SK-N-SH (cell line): Measurements from ENCODE around the gene RYR3. TPM values are rescaled to one million over a fixed set of nuclear protein-coding genes. Genes with fewer than 3 reads are reported as not detected.

Experiments
- CTCF ChIA-PET: fragments of 300-600, 350-600 bp; formaldehyde crosslinking; extraction: SDS; loops from one replicate; lab custom pipeline; 2021; lab: Yijun Ruan, JAX
- POLR2A ChIA-PET: fragments of 350-600 bp; sonication (Branson Sonifier 250); formaldehyde crosslinking; extraction: SDS; loops from one replicate; lab custom pipeline; 2020; ENCODE audit warnings: antibody characterized with exemption, inconsistent platforms; lab: Yijun Ruan, JAX
- DNase-seq: peaks from one replicate; pipeline ENCODE4 v3.0.0; 2012
- H2AFZ ChIP-seq: fragments of 200-600 bp; sonication (generic); 2 replicates; pipeline ENCODE4 v1.8.1; 2016; ENCODE audit warnings: antibody characterized with exemption, mild to moderate bottlenecking, low read depth
- H3F3A ChIP-seq: fragments of 200-600 bp; sonication (generic); replicated peaks from 2 replicates; pipeline ENCODE3; 2016; ENCODE audit warnings: antibody characterized with exemption, mild to moderate bottlenecking; ENCODE audit not compliant: insufficient read depth
- H3K27ac ChIP-seq, 2 experiments: fragments of 200-500 bp in 1 of 2; fragments of 200-600 bp in 1 of 2; sonication (Bioruptor generic) in 1 of 2; sonication (generic), shearing (Covaris generic) in 1 of 2; 2 replicates each; pipeline versions ENCODE4 v1.5.1 to v1.6.1; 2014 to 2016; ENCODE audit warnings: low read depth in 2 of 2, inconsistent platforms in 1 of 2, low read length in 1 of 2, mild to moderate bottlenecking in 1 of 2, mixed read lengths in 1 of 2
- H3K27me3 ChIP-seq: fragments of 200-600 bp; sonication (generic), shearing (Covaris generic); 2 replicates; pipeline ENCODE4 v1.6.1; 2016; ENCODE audit warnings: mixed run types; ENCODE audit not compliant: insufficient read depth
- H3K36me3 ChIP-seq, 2 experiments: fragments of 200-500 bp in 1 of 2; fragments of 200-600 bp in 1 of 2; sonication (Bioruptor generic) in 1 of 2; sonication (generic) in 1 of 2; replicated peaks in 1 of 2; 2 replicates each; pipeline versions ENCODE3 to v1.5.1; 2014 to 2016; ENCODE audit warnings: low read length in 1 of 2, mild to moderate bottlenecking in 1 of 2; ENCODE audit not compliant: insufficient read depth in 2 of 2, control insufficient read depth in 1 of 2
- H3K4me1 ChIP-seq, 2 experiments: fragments of 200-500 bp in 1 of 2; fragments of 200-600 bp in 1 of 2; sonication (Bioruptor generic) in 1 of 2; sonication (generic), shearing (Covaris generic) in 1 of 2; 2 replicates each; pipeline versions ENCODE4 v1.5.1 to v1.6.1; 2014 to 2016; ENCODE audit warnings: low read depth in 1 of 2, low read length in 1 of 2, mixed run types in 1 of 2; ENCODE audit not compliant: insufficient read depth in 2 of 2, control insufficient read depth in 1 of 2
- H3K4me2 ChIP-seq: fragments of 200-600 bp; sonication (generic), shearing (Covaris generic); 2 replicates; pipeline ENCODE4 v1.6.1; 2017; ENCODE audit warnings: mixed run types
- H3K4me3 ChIP-seq, 2 experiments: fragments of 200-500 bp in 1 of 2; fragments of 200-600 bp in 1 of 2; sonication (Bioruptor generic) in 1 of 2; sonication (generic), shearing (Covaris generic) in 1 of 2; 2 replicates each; pipeline versions ENCODE4 v1.5.1 to v1.8.1; 2014 to 2016; ENCODE audit warnings: low read depth in 2 of 2, inconsistent platforms in 1 of 2, low read length in 1 of 2, mild to moderate bottlenecking in 1 of 2, mixed read lengths in 1 of 2, moderate library complexity in 1 of 2
- H3K79me2 ChIP-seq: fragments of 200-600 bp; sonication (generic); 2 replicates; pipeline ENCODE4 v1.8.1; 2017; ENCODE audit warnings: mild to moderate bottlenecking; ENCODE audit not compliant: insufficient read depth
- H3K9ac ChIP-seq: fragments of 200-600 bp; sonication (generic); 2 replicates; pipeline ENCODE4 v1.6.1; 2017; ENCODE audit warnings: mixed run types
- H3K9me2 ChIP-seq: fragments of 200-600 bp; sonication (generic); 2 replicates; pipeline ENCODE4 v1.6.1; 2017; ENCODE audit warnings: mixed run types
- H3K9me3 ChIP-seq: fragments of 200-600 bp; sonication (generic); 2 replicates; pipeline ENCODE4 v1.6.1; 2017; ENCODE audit warnings: mixed run types, mild to moderate bottlenecking, moderate library complexity
- H4K20me1 ChIP-seq: fragments of 200-600 bp; sonication (generic); 2 replicates; pipeline ENCODE4 v1.6.1; 2017; ENCODE audit warnings: mild to moderate bottlenecking, mixed run types; ENCODE audit not compliant: insufficient read depth
- CHD2 ChIP-seq: fragments of 150-350 bp; IDR thresholded peaks from 2 replicates; pipeline ENCODE4 v1.6.1; 2018; ENCODE audit warnings: low read length; ENCODE audit not compliant: partially characterized antibody
- CTCF ChIP-seq: fragments of 200-600 bp; sonication (generic); IDR thresholded peaks from 2 replicates; pipeline ENCODE4 v1.6.1; 2017; ENCODE audit warnings: antibody characterized with exemption, mild to moderate bottlenecking, moderate library complexity
- ELF1 ChIP-seq: IDR thresholded peaks from 2 replicates; pipeline ENCODE4 v1.4.0; 2012
- EP300 ChIP-seq, 2 experiments: IDR thresholded peaks; 2 replicates each; pipeline versions ENCODE4 v1.4.0 to v1.6.1; 2012; ENCODE audit warnings: borderline replicate concordance in 1 of 2, low read depth in 1 of 2, low read length in 1 of 2
- FOXJ3 ChIP-seq: sonication (generic); formaldehyde crosslinking; IDR thresholded peaks from 2 replicates; pipeline ENCODE4 v1.5.1; 2020; ENCODE audit warnings: mild to moderate bottlenecking, missing genetic modification reagents
- GABPA ChIP-seq: IDR thresholded peaks from 2 replicates; pipeline ENCODE4 v1.4.0; 2012; ENCODE audit warnings: low read depth, mild to moderate bottlenecking
- JUND ChIP-seq: IDR thresholded peaks from 2 replicates; pipeline ENCODE4 v1.4.0; 2012
- MXI1 ChIP-seq: IDR thresholded peaks from 2 replicates; pipeline ENCODE4 v1.6.1; 2012; ENCODE audit warnings: mild to moderate bottlenecking, low read depth, low read length, improper control_type of control experiment
- NRF1 ChIP-seq: IDR thresholded peaks from 2 replicates; pipeline ENCODE4 v1.6.1; 2012; ENCODE audit warnings: low read depth, mild to moderate bottlenecking, low read length
- PBX3 ChIP-seq: IDR thresholded peaks from 2 replicates; pipeline ENCODE4; 2012
- POLR2AphosphoS5 ChIP-seq: IDR thresholded peaks from 2 replicates; pipeline ENCODE4 v1.6.1; 2012; ENCODE audit warnings: low read depth, low read length
- SIN3A ChIP-seq: IDR thresholded peaks from 2 replicates; pipeline ENCODE4 v1.6.1; 2012; ENCODE audit warnings: low read depth, mild to moderate bottlenecking, low read length, moderate library complexity, borderline replicate concordance
- SMC3 ChIP-seq: IDR thresholded peaks from 2 replicates; pipeline ENCODE4 v1.6.1; 2012; ENCODE audit warnings: low read depth, low read length, improper control_type of control experiment
- TAF1 ChIP-seq: IDR thresholded peaks from 2 replicates; pipeline ENCODE4 v1.6.1; 2012; ENCODE audit warnings: low read depth, mild to moderate bottlenecking, low read length, moderate library complexity, borderline replicate concordance
- USF1 ChIP-seq: IDR thresholded peaks from 2 replicates; pipeline ENCODE4 v1.4.0; 2012; ENCODE audit warnings: low read depth, borderline replicate concordance
- USF2 ChIP-seq: fragments of 150-350 bp; IDR thresholded peaks from 2 replicates; pipeline ENCODE4 v1.6.1; 2017; ENCODE audit warnings: antibody characterized with exemption, low read length, low read depth, borderline replicate concordance
- YY1 ChIP-seq: IDR thresholded peaks from 2 replicates; pipeline ENCODE4 v1.4.0; 2012; ENCODE audit warnings: low read depth, mild to moderate bottlenecking
- ZBTB33 ChIP-seq: IDR thresholded peaks from 2 replicates; pipeline ENCODE4 v1.4.0; 2012; ENCODE audit warnings: low read depth, borderline replicate concordance
- WGBS: methylation state at CpG from one replicate; pipeline ENCODE4 v1.1.6; 2017; ENCODE audit warnings: low lambda C conversion rate; 5-methylcytosine and 5-hydroxymethylcytosine counted together
- polyA plus RNA-seq, 3 experiments: library from polyadenylated mRNA; depleted of rRNA; stranded (reverse); fragments of >200 nt; gene quantifications; 2 replicates each; pipeline ENCODE4 v1.2.3, GENCODE V29; 2012

Gene RYR3
- polyA plus RNA-seq, 1 of the 3 experiments (the other 2 are of a cell fraction): 0.02 TPM

GRCh38 chr15:33795070-33795469, 484.3 kb downstream of the RYR3 start:
- DNase-seq: no peak
- Histone ChIP-seq H4K20me1 (no peaks in the 10 kb centered on the region), H3K27ac (no peak overlapping the region), H3F3A (no peaks in the 10 kb centered on the region), H3K9ac (no peak overlapping the region), H3K4me3 (no peak overlapping the region), H3K79me2 (no peaks in the 10 kb centered on the region), H3K27me3 (no peaks in the 10 kb centered on the region), H2AFZ (no peak overlapping the region), H3K4me1 (no peaks in the 10 kb centered on the region), H3K4me2 (no peak overlapping the region), H3K9me3 (no peaks in the 10 kb centered on the region), H3K36me3 (no peaks in the 10 kb centered on the region), H3K9me2 (no peaks in the 10 kb centered on the region)
- POLR2A ChIA-PET: no interaction called here
- TF ChIP-seq CTCF (no peak), ZBTB33 (no peak), SIN3A (no peak)
- CTCF ChIA-PET: no interaction called here
- WGBS: 56% methylated on average over 3 of the region's 3 CpGs

GRCh38 chr15:33797651-33798050, 486.9 kb downstream of the RYR3 start:
- Histone ChIP-seq H3K27ac (no peak overlapping the region), H3K79me2 (no peaks in the 10 kb centered on the region), H3K4me3 (no peak overlapping the region), H2AFZ (no peak overlapping the region), H3F3A (no peaks in the 10 kb centered on the region), H4K20me1 (no peaks in the 10 kb centered on the region), H3K4me2 (no peak overlapping the region), H3K27me3 (no peaks in the 10 kb centered on the region), H3K9me3 (no peaks in the 10 kb centered on the region), H3K9ac (no peak overlapping the region), H3K4me1 (no peaks in the 10 kb centered on the region), H3K9me2 (no peaks in the 10 kb centered on the region), H3K36me3 (no peaks in the 10 kb centered on the region)
- ChIA-PET CTCF (no interaction called here), POLR2A (no interaction called here)
- 36% methylated on average over 2 of the region's 2 CpGs for WGBS
- no peak for DNase-seq
- no peak for TF ChIP-seq ELF1
- no peak for TF ChIP-seq GABPA
- TF ChIP-seq ZBTB33: no peak
- TF ChIP-seq FOXJ3 (CRISPR knock-in tag): no peak
- no peak for TF ChIP-seq TAF1
- TF ChIP-seq USF1: no peak
- no peak for TF ChIP-seq PBX3
- TF ChIP-seq SMC3: no peak
- no peak for TF ChIP-seq POLR2AphosphoS5
- TF ChIP-seq SIN3A: no peak
- no peak for TF ChIP-seq JUND
- no peak for TF ChIP-seq EP300 (IDR thresholded peaks at IDR 0.05; ENCODE audit: borderline replicate concordance in 1 of 2, low read depth in 1 of 2, low read length in 1 of 2)
- TF ChIP-seq USF2: no peak
- no peak for TF ChIP-seq CHD2
- no peak for TF ChIP-seq MXI1
- no peak for TF ChIP-seq YY1
- TF ChIP-seq NRF1: no peak
